T-helper 2 cell treated with Interferon-gamma antibody and Interleukin-4, amounts not matched to agents 5 μg/mL and 100 μg/mL, for 36 hours (primary cell): Measurements from ENCODE around the gene TMEM121B.
A peak's percentile ranks its signal among the peaks of the same experiment; 100 is the strongest.

Experiments used
- DNase-seq: peaks from one replicate; pipeline ENCODE4 v3.0.0; 2021; ENCODE audit warnings: low spot score
- H3K27ac Mint-ChIP-seq: one replicate; pipeline ENCODE4 v1.8.0; 2021; ENCODE audit warnings: mild to moderate bottlenecking, mixed read lengths
- H3K27me3 Mint-ChIP-seq: one replicate; pipeline ENCODE4 v1.8.0; 2021; ENCODE audit warnings: low read depth, mixed read lengths
- H3K36me3 Mint-ChIP-seq: one replicate; pipeline ENCODE4 v1.8.0; 2021; ENCODE audit warnings: low read depth, mixed read lengths
- H3K4me1 Mint-ChIP-seq: one replicate; pipeline ENCODE4 v1.8.0; 2021; ENCODE audit warnings: low read depth, mixed read lengths
- H3K4me3 Mint-ChIP-seq: one replicate; pipeline ENCODE4 v1.8.0; 2022; ENCODE audit warnings: mild to moderate bottlenecking, moderate library complexity, mixed read lengths
- H3K9me3 Mint-ChIP-seq: one replicate; pipeline ENCODE4 v1.8.0; 2021; ENCODE audit warnings: mixed read lengths

The TMEM121B gene

DNA sequence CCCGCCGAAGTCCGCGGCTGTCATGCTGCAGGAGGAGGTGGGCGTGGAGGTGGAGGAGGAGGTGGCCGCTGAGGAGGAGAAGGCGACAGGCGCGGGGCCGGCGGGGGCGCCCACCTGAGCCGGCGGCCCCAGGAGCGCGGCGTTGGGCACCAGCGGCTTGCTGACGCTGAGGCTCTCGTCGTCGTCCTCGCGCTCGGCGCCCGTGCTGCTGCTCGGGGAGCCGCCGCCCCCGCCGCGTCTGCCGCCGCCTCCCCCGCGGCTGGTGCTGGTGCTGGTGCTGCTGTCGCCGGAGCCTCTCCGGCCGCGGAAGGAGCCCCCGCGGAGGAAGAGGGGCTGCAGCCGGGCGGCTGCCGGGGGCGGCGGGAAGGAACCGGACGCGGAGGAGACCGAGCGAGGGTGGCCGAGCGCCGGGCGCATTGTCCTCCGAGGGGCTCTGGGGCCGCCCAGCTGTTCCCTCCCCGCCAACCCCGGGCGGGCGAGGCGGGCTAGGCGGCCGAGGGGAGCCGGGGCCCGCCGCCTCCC is 388 bp downstream of the TMEM121B start:
- no peak for DNase-seq
- no peak overlapping the region for H3K4me3 Mint-ChIP-seq
- peaks cover 37% of the 10 kb centered on the region for H3K27me3 Mint-ChIP-seq
- H3K27ac Mint-ChIP-seq = no peak overlapping the region
- peaks cover 36% of the 10 kb centered on the region for H3K4me1 Mint-ChIP-seq
- no peaks in the 10 kb centered on the region for H3K9me3 Mint-ChIP-seq
- H3K36me3 Mint-ChIP-seq = no peaks in the 10 kb centered on the region

GRCh38 chr22:17120281-17120680 is 879 bp downstream of the TMEM121B start:
- H3K36me3 Mint-ChIP-seq = no peaks in the 10 kb centered on the region
- peaks cover 37% of the 10 kb centered on the region for H3K27me3 Mint-ChIP-seq
- H3K4me3 Mint-ChIP-seq = no peak overlapping the region
- peaks cover 41% of the 10 kb centered on the region for H3K4me1 Mint-ChIP-seq
- no peak overlapping the region for H3K27ac Mint-ChIP-seq
- H3K9me3 Mint-ChIP-seq = no peaks in the 10 kb centered on the region
- peak; percentile 57 for DNase-seq

DNA sequence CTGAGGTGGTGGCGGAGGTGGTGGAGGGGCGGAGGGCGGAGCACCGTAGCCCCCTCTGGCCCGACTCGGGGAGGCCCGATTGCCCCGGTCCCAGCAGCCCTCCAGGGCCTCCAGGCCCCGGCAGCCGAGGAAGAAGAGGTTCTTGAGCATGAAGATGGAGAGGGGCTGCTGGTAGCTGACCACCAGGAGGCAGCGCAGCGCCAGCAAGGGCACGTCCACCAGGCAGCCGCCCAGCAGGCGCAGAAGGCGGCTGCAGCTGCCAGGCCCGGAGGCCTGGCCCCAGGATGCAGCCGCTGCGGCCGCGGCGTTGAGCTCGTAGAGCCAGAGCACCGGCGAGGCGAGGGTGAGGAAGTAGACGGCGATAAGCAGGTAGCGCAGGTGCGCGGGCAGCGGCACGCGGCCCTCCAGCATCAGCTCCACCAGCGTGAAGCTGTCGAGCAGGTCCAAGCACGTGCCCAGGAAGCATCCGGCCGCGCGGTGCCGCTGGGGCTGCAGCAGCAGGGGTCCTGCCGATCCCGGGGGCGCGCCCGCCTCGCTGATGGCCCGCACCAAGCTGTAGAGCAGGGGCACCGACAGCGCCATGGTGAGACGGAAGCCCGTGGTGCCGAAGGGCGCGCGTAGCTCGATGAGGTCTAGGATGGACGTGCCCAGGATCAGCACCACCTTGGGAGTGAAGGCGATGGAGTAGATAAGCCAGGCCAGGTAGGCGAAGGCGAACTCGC is 1.5 kb downstream of the TMEM121B start:
- Mint-ChIP-seq H3K27ac (no peak overlapping the region), H3K36me3 (no peaks in the 10 kb centered on the region), H3K4me1 (peaks cover 45% of the 10 kb centered on the region), H3K4me3 (no peak overlapping the region), H3K9me3 (no peaks in the 10 kb centered on the region), H3K27me3 (peaks cover 34% of the 10 kb centered on the region)
- DNase-seq = no peak

- Mint-ChIP-seq H3K36me3 (peaks cover 3% of the 10 kb centered on the region), H3K4me3 (peak overlapping the region; percentile 75), H3K27me3 (peaks cover 27% of the 10 kb centered on the region), H3K27ac (peak overlapping the region; percentile 76), H3K9me3 (no peaks in the 10 kb centered on the region), H3K4me1 (peaks cover 45% of the 10 kb centered on the region)
- no peak for DNase-seq
Observed at GRCh38 chr22:17118342-17118741, 2.8 kb downstream of the TMEM121B start.

DNA sequence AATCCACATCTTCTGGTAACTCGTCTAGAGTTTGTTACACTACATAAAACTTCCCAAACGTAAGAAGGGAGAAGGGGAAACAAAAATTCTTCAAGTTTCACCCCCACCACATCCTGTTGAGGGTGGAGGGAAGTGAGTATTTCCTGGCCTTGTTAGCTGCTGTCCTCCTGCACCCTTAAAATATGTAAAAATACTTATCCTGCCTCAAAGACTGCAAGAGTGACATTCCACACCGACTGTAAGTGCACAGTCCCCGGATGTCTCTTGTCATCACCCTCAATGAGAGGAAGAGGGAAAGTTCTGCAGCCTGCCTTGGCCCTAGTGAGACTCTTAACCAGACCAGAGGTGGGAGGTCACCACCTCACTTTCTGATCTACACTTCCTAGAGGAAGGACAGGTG is 3.3 kb downstream of the TMEM121B start:
- DNase-seq = peak; percentile 15
- H3K4me1 Mint-ChIP-seq = peaks cover 45% of the 10 kb centered on the region
- no peaks in the 10 kb centered on the region for H3K9me3 Mint-ChIP-seq
- H3K27me3 Mint-ChIP-seq = peaks cover 25% of the 10 kb centered on the region
- H3K27ac Mint-ChIP-seq = peak overlapping the region; percentile 76
- peaks cover 6% of the 10 kb centered on the region for H3K36me3 Mint-ChIP-seq
- peak overlapping the region; percentile 75 for H3K4me3 Mint-ChIP-seq

- Mint-ChIP-seq H3K9me3 (no peaks in the 10 kb centered on the region), H3K27me3 (peaks cover 21% of the 10 kb centered on the region), H3K36me3 (peaks cover 9% of the 10 kb centered on the region), H3K4me3 (peak overlapping the region; percentile 75), H3K4me1 (peaks cover 45% of the 10 kb centered on the region), H3K27ac (peak overlapping the region; percentile 76)
- DNase-seq = no peak
Observed at GRCh38 chr22:17117400-17117799, 3.8 kb downstream of the TMEM121B start.

GRCh38 chr22:17116572-17117330 is 4.4 kb downstream of the TMEM121B start:
- Mint-ChIP-seq H3K27ac (peak overlapping the region; percentile 85), H3K27me3 (peaks cover 14% of the 10 kb centered on the region), H3K4me3 (peak overlapping the region; percentile 73), H3K9me3 (no peaks in the 10 kb centered on the region), H3K36me3 (peaks cover 9% of the 10 kb centered on the region), H3K4me1 (peaks cover 45% of the 10 kb centered on the region)
- no peak for DNase-seq

DNA sequence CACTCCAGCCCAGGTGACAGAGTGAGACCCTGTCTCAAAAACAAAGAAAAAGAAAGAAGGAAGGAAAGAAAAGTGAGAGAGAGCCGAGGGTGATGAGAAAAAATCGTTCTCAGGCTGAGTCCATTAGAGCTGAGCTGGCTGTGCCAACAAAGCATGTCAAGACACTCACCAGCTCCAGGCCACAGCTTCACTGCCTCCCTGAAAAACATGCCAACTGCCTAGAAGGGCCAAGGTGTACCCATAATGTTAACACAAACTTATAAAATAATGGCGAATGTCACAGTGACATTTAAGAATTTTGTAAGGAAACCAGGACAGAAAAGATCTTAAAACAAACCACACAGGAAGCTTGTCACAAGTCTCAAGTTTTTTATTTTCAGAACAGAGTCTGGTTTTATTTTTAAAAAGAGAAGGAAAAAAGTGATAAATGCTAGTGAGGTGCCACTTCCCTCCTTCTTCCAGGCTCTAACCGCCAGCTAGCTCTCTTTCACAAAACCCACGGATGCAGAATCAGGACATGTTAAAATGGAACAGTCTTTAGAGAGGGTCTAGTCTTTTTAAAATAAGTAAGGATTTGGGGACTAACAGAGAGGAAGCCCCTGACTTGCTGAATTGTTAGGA is 5.1 kb downstream of the TMEM121B start:
- Mint-ChIP-seq H3K36me3 (peaks cover 14% of the 10 kb centered on the region), H3K27ac (peak overlapping the region; percentile 85), H3K4me3 (peak overlapping the region; percentile 73), H3K27me3 (peaks cover 9% of the 10 kb centered on the region), H3K9me3 (no peaks in the 10 kb centered on the region), H3K4me1 (peaks cover 45% of the 10 kb centered on the region)
- no peak for DNase-seq

GRCh38 chr22:17115236-17115635 is 5.9 kb downstream of the TMEM121B start:
- peaks cover 45% of the 10 kb centered on the region for H3K4me1 Mint-ChIP-seq
- H3K27ac Mint-ChIP-seq = no peak overlapping the region
- no peak for DNase-seq
- H3K27me3 Mint-ChIP-seq = peaks cover 9% of the 10 kb centered on the region
- H3K9me3 Mint-ChIP-seq = no peaks in the 10 kb centered on the region
- peaks cover 22% of the 10 kb centered on the region for H3K36me3 Mint-ChIP-seq
- H3K4me3 Mint-ChIP-seq = peak overlapping the region; percentile 73

- Mint-ChIP-seq H3K27ac (no peak overlapping the region), H3K4me1 (peaks cover 45% of the 10 kb centered on the region), H3K4me3 (no peak overlapping the region), H3K9me3 (no peaks in the 10 kb centered on the region), H3K36me3 (peaks cover 24% of the 10 kb centered on the region), H3K27me3 (peaks cover 9% of the 10 kb centered on the region)
- no peak for DNase-seq
Observed at GRCh38 chr22:17114898-17115235, 6.3 kb downstream of the TMEM121B start.

GRCh38 chr22:17114173-17114897 is 6.8 kb downstream of the TMEM121B start:
- Mint-ChIP-seq H3K36me3 (peaks cover 28% of the 10 kb centered on the region), H3K4me1 (peaks cover 45% of the 10 kb centered on the region), H3K27me3 (peaks cover 9% of the 10 kb centered on the region), H3K4me3 (no peak overlapping the region), H3K9me3 (no peaks in the 10 kb centered on the region), H3K27ac (peak overlapping the region; percentile 28)
- no peak for DNase-seq

DNA sequence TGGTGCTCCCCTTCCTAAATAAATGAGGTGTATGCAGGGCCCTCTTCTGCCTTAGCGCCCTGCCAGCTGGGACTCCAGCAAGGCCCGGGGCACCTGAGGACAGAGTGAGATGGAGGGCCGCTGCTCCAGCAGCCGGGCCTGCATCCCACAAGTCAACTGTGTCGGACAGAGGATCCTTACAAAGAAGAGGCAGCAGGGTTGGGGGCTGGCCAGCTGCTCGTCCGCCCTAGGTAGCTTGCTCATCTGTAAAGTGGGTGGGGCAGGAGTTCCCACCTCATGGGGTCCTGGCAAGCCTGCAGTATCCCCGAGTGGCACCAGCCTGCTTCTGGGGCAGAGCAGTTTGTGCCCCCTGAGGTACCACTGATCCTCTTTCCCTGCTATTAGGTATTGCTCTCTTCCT is 7.6 kb downstream of the TMEM121B start:
- no peaks in the 10 kb centered on the region for H3K9me3 Mint-ChIP-seq
- peaks cover 4% of the 10 kb centered on the region for H3K27me3 Mint-ChIP-seq
- no peak for DNase-seq
- peaks cover 40% of the 10 kb centered on the region for H3K4me1 Mint-ChIP-seq
- H3K36me3 Mint-ChIP-seq = peaks cover 29% of the 10 kb centered on the region
- no peak overlapping the region for H3K27ac Mint-ChIP-seq
- H3K4me3 Mint-ChIP-seq = no peak overlapping the region

- Mint-ChIP-seq H3K9me3 (no peaks in the 10 kb centered on the region), H3K27ac (no peak overlapping the region), H3K4me1 (peaks cover 31% of the 10 kb centered on the region), H3K27me3 (no peaks in the 10 kb centered on the region), H3K4me3 (no peak overlapping the region), H3K36me3 (peaks cover 35% of the 10 kb centered on the region)
- DNase-seq = no peak
Observed at GRCh38 chr22:17112491-17113042, 8.6 kb downstream of the TMEM121B start.
